Activated T-cell treated with anti-CD3 and anti-CD28 coated beads, Interleukin-2, amount 50 U/mL, for 72 hours (primary cell): Measurements from ENCODE around the gene XRCC1. TPM values are rescaled to one million over a fixed set of nuclear protein-coding genes. Genes with fewer than 3 reads are reported as not detected.

Source experiments
- total RNA-seq, 2 donors: library from RNA; stranded (reverse); gene quantifications; one replicate each; pipeline ENCODE4 v1.2.3, GENCODE V29; 2022

XRCC1 gene
- total RNA-seq, 2 donors from 2014 or later = 58.4 to 66.7 TPM

Other genes with a start within 250 kb of the XRCC1 start
- not detected for gene CD177, start 221.8 kb downstream of the XRCC1 start, total RNA-seq
- gene TEX101, start 160.6 kb downstream of the XRCC1 start, total RNA-seq = not detected
- 1 to 10 TPM; 3.1 to 4.1 TPM for gene LYPD3, start 109.9 kb downstream of the XRCC1 start, total RNA-seq
- 10 to 100 TPM; 22.4 to 26.1 TPM for gene PHLDB3, start 70.8 kb downstream of the XRCC1 start, total RNA-seq
- gene ETHE1, start 48.3 kb downstream of the XRCC1 start, total RNA-seq = 100 to 1,000 TPM; 101 to 125 TPM
- 1 to 10 TPM; 3.2 to 4.3 TPM for gene ZNF575, start 42.3 kb downstream of the XRCC1 start, total RNA-seq
- gene PINLYP, start 274 bp upstream of the XRCC1 start, total RNA-seq = 10 to 100 TPM in 1 of 2 donors, 1 to 10 TPM in 1; 8.9 to 18.1 TPM
- 10 to 100 TPM; 13.6 to 16.6 TPM for gene IRGQ, start 20.6 kb upstream of the XRCC1 start, total RNA-seq
- gene ZNF576, start 21.1 kb upstream of the XRCC1 start, total RNA-seq = 10 to 100 TPM; 10.0 to 11.8 TPM
- 1 to 10 TPM; 1.1 to 1.7 TPM for gene SRRM5, start 36.6 kb upstream of the XRCC1 start, total RNA-seq
- 10 to 100 TPM; 17.2 to 25.6 TPM for gene ZNF428, start 44.1 kb upstream of the XRCC1 start, total RNA-seq
- under 1 TPM; 0.28 to 0.74 TPM for gene CADM4, start 64.3 kb upstream of the XRCC1 start, total RNA-seq
- 10 to 100 TPM in 1 of 2 donors, 1 to 10 TPM in 1; 9.9 to 10.4 TPM for gene PLAUR, start 94.6 kb upstream of the XRCC1 start, total RNA-seq
- gene IRGC, start 140.5 kb upstream of the XRCC1 start, total RNA-seq = not detected
- 10 to 100 TPM; 85.3 to 96.4 TPM for gene SMG9, start 179.4 kb upstream of the XRCC1 start, total RNA-seq
- 100 to 1,000 TPM in 1 of 2 donors, 10 to 100 TPM in 1; 91.6 to 118 TPM for gene KCNN4, start 205.4 kb upstream of the XRCC1 start, total RNA-seq
- 1 to 10 TPM in 1 of 2 donors, under 1 TPM in 1; 0.21 to 1.1 TPM for gene LYPD5, start 226.9 kb upstream of the XRCC1 start, total RNA-seq